ENCODE results near the gene PADI4.

The PADI4 gene

GRCh38 chr1:17304151-17304825, 3.7 kb upstream of the PADI4 start:
- no peak for TF ChIP-seq CTCF (IDR thresholded peaks at IDR 0.05; ENCODE audit: low read length, missing control alignments)
- H3K4me3 ChIP-seq (replicated peaks; ENCODE audit: low read depth, low read length) = no peak overlapping the region
- DNase-seq (ENCODE audit: low read depth) = no peak

- no peak for DNase-seq (ENCODE audit: low read depth)
- H3K4me3 ChIP-seq (replicated peaks; ENCODE audit: low read depth, low read length) = no peak overlapping the region
- TF ChIP-seq CTCF (IDR thresholded peaks at IDR 0.05; ENCODE audit: low read length, missing control alignments) = no peak
These were observed 3.2 kb upstream of the PADI4 start for GRCh38 chr1:17304826-17305175.

- TF ChIP-seq CTCF (IDR thresholded peaks at IDR 0.05; ENCODE audit: low read length, missing control alignments) = no peak
- no peak for DNase-seq (ENCODE audit: low read depth)
- H3K4me3 ChIP-seq (replicated peaks; ENCODE audit: low read depth, low read length) = no peak overlapping the region
These were observed 2.4 kb upstream of the PADI4 start for GRCh38 chr1:17305576-17306095.

GRCh38 chr1:17306407-17306806, 1.6 kb upstream of the PADI4 start:
- no peak overlapping the region for H3K4me3 ChIP-seq (replicated peaks; ENCODE audit: low read depth, low read length)
- DNase-seq (ENCODE audit: low read depth) = peak; percentile 4
- TF ChIP-seq CTCF (IDR thresholded peaks at IDR 0.05; ENCODE audit: low read length, missing control alignments) = no peak

- DNase-seq (ENCODE audit: low read depth) = no peak
- H3K4me3 ChIP-seq (replicated peaks; ENCODE audit: low read depth, low read length) = no peak overlapping the region
- no peak for TF ChIP-seq CTCF (IDR thresholded peaks at IDR 0.05; ENCODE audit: low read length, missing control alignments)
These were observed 1.1 kb upstream of the PADI4 start for GRCh38 chr1:17306921-17307320.

GRCh38 chr1:17307329-17307728, 668 bp upstream of the PADI4 start:
- no peak for TF ChIP-seq CTCF (IDR thresholded peaks at IDR 0.05; ENCODE audit: low read length, missing control alignments)
- DNase-seq (ENCODE audit: low read depth) = no peak

GRCh38 chr1:17308593-17308992, 596 bp downstream of the PADI4 start:
- no peak overlapping the region for H3K4me3 ChIP-seq (replicated peaks; ENCODE audit: low read depth, low read length)
- TF ChIP-seq CTCF (IDR thresholded peaks at IDR 0.05; ENCODE audit: low read length, missing control alignments) = no peak
- DNase-seq (ENCODE audit: low read depth) = no peak

More at GRCh38 chr1:17307329-17307728, 668 bp upstream of the PADI4 start:
- no peak overlapping the region for H3K4me3 ChIP-seq (replicated peaks; ENCODE audit: low read depth, low read length)

Measured in fibroblast of pulmonary artery (primary cell).